Retinal pigment epithelial cell (primary cell): ENCODE measurements around the gene IL2RG.
A peak's percentile ranks its signal among the peaks of the same experiment; 100 is the strongest.

Experiments used
- DNase-seq: peaks from one replicate; pipeline ENCODE4 v3.0.0-alpha.2; 2010; ENCODE audit warnings: low read depth
- H3K4me3 ChIP-seq: 2 replicates; pipeline ENCODE4 v1.5.1; 2011; ENCODE audit warnings: mild to moderate bottlenecking, low read length, control low read depth, moderate library complexity
- CTCF ChIP-seq: conservative IDR thresholded peaks from 2 replicates; pipeline ENCODE4 v1.5.1; 2011; ENCODE audit warnings: low read depth, low read length, control low read depth, inconsistent platforms

IL2RG gene

GRCh38 chrX:71070531-71070930 is 40.8 kb downstream of the IL2RG start:
- no peak overlapping the region for H3K4me3 ChIP-seq
- DNase-seq: no peak
- TF ChIP-seq CTCF: no peak

- DNase-seq: peak; percentile 87
- no peak for TF ChIP-seq CTCF
- H3K4me3 ChIP-seq: peak within 1 kb of the TSS; percentile 78
These were observed 43.1 kb downstream of the IL2RG start, which contains the start of gene SNX12 for GRCh38 chrX:71068044-71068918. Gene SNX12, minus strand, starts transcription at chrX:71068334. Its CDS starts 28 bp downstream, at chrX:71068306.

- DNase-seq: no peak
- peak overlapping the region; percentile 78 for H3K4me3 ChIP-seq
- no peak for TF ChIP-seq CTCF
These were observed 43.7 kb downstream of the IL2RG start for GRCh38 chrX:71067712-71068043.

- TF ChIP-seq CTCF: no peak
- peak overlapping the region; percentile 78 for H3K4me3 ChIP-seq
- DNase-seq: no peak
These were observed 44.3 kb downstream of the IL2RG start for GRCh38 chrX:71067089-71067488.

- no peak for DNase-seq
- no peak overlapping the region for H3K4me3 ChIP-seq
- no peak for TF ChIP-seq CTCF
These were observed 51.2 kb downstream of the IL2RG start for GRCh38 chrX:71060127-71060526.

- no peak for DNase-seq
- no peak for TF ChIP-seq CTCF
- no peak overlapping the region for H3K4me3 ChIP-seq
These were observed 53.4 kb downstream of the IL2RG start for GRCh38 chrX:71057848-71058530.
